ENCODE data around the gene ALG11.

GRCh38 chr13:51999510-51999911, 12.7 kb upstream of the ALG11 start:
- no peak for TF ChIP-seq CTCF (IDR thresholded peaks at IDR 0.05)
- no peak for TF ChIP-seq EZH2phosphoT487 (IDR thresholded peaks at IDR 0.05)
